Pons (tissue), 1 donor: ENCODE measurements around the gene FZR1.
"Not testable (repeated sequence)": the region's sequence is repeated elsewhere in the genome, so short reads cannot be mapped to it uniquely, and the experiment has no call there.

Experiments
- DNase-seq: peaks from one replicate; pipeline ENCODE4 v3.0.0-alpha.2; 2016; ENCODE audit warnings: low spot score

FZR1 gene

DNA sequence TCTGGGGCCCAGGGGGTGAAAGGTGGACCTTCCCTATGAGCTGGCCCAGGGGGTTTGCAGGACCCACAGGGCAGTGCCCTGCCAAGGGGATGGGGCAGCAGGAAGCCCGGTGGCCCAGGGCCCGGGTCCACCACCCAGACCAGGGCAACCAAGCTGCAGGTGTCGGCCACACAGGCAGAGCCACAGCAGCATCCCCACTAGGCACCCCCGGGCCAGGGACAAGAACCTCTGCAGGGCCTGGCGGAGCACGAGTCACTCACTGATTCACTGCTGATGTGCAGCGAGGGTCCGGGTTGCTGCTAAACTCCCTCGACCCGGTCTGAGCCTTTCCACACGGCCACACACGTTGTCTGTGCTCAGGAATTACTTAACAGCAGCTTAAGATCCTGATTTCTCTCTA, 8.8 kb downstream of the FZR1 start:
- no peak for DNase-seq

DNA sequence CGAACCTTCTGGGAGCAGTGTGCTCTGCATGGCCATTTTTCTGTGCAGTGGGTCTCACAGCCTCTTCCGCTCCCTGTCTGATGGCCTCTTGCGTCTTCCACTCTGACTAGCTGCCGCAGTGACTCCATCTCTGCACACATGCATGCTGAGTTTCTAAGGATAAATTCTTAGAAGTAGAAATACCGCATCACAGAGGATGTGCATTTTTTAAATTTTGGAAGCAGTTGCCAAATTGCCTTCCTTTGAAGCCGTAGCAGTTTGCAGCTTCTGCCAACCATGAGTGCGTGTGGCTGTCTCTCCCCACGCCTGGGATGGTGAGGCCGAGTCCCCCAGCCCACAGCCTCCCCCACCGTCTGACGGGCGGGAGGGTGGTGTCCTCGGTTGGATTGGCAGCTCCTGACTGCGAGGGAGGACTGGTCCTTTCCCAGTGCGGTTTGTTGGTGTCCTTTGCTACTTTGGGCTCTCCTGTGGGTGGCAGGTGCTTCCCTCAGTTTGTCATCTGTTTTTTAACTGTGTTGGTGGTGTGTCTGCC, 9.8 kb downstream of the FZR1 start:
- no peak for DNase-seq

DNA sequence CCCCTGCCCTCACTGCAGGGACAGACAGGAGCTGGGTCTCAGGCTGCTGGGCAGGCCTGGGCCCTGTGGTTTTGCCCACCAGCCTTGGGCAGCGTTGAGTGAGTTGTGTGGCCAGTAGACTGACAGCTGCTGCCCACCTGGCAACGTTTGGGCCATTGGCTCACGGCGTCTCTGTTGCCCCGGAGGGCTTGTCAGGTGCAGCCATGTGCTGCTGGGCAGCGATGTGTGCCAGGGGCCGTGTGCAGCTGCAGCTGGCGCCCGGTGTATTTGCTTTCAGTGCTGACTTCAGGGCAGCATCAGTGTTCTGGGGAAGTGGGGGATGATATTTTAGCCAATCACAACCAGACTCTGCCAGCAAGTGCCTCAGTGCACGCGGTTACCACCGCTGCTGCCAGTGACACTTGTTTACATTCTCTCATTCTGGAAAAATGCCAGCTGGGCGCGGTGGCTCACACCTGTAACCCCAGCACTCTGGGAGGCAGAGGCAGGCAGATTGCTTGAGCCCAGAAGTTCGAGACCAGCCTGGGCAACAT, 10.6 kb downstream of the FZR1 start:
- no peak for DNase-seq

DNA sequence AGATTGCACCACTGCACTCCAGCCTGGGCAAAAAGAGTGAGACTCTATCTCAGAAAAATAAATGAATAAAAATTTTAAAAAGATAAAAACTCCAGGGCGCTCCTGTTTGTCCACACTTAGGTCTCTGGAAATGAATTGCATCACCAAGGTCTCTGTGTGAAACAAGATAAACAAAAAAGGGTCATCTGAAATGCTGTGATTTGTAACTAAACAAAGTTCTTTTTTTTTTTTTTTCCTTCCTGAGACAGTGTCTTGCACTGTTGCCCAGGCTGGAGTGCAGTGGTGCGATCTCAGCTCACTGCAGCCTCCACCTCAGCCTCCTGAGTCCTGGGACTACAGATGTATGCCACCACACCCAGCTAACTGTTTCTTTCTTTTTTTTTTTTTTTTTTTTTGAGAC, 11.5 kb downstream of the FZR1 start:
- DNase-seq = no peak

DNA sequence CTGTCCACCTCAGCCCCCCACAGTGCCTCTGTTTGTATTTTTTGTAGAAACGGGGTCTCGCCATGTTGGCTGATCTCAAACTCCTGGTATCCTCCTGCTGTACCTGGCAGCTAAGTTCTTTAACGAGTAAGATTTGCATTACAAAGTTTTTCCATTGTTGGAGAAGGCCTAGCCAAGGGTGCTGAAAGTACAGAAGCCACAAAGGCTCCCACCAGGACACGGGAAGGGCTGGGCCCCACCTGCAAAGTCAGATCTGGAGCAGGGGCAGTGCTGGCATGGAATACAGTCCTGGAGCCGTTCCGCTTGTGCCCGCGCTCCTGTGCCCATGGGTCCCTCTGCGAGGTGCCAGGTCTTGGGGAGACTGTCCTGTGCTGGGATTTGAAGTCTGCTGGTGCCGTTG, 12.1 kb downstream of the FZR1 start:
- DNase-seq = no peak

DNA sequence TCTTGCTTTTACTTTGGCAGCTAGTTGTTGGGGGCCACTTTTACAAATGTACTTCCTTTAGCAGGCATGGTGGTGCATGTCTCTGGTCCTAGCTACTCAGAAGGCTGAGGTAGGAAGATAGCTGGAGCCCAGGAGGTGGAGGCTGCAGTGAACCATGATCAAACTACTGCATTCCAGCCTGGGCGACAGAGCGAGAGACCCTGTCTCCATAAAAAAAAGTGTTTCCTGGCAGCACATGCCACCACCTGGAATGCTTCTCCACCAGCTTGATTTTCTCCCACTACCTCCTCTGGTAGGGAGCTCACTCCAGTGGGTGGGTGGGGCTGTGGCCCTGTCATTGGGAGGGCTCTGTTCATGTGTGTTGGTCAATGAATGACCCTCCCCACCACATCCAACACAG, 12.5 kb downstream of the FZR1 start:
- no peak for DNase-seq

DNA sequence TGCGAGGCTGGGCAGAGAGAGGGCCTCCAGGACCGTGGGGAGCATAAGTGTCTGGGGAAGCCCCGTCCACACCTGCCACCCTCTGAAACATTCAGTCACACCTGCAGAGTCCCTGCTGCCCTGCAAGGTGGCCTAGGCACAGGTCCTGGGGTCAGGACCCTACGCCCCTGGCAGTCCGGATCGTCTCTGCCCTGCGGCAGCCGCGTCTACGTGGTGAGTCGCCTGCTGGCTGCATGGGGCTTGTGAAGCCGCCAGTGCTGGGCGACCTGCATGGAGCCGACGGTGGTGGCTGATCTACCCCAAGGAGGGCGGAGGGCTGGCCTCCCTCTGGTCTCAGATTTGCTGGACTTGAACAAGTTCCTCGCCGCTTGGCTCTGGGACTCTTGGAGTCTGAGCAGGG, 13.0 kb downstream of the FZR1 start:
- DNase-seq = no peak

GRCh38 chr19:3520166-3521103, 14.3 kb downstream of the FZR1 start:
- no peak for DNase-seq

DNA sequence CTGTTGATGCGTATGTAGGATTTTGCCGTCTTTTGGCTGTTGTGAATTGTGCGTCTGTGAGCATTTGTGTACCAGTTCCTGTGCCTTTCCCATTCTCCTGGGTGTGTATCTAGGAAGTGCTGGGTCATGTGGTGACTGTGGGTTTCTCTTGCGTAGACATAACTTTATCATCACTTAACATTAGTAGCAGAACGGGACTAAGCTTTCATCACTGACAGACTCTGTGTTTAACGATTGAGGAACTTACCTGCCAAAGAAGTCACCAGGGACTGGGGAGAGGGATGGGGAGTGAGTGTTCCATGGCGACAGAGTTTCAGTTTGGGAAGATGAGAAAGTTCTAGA, 15.0 kb downstream of the FZR1 start:
- no peak for DNase-seq

- DNase-seq = no peak
These were observed 16.6 kb downstream of the FZR1 start for GRCh38 chr19:3522421-3523360.

- DNase-seq = no peak
These were observed 17.4 kb downstream of the FZR1 start for GRCh38 chr19:3523361-3524077.

- DNase-seq = no peak
These were observed 18.1 kb downstream of the FZR1 start for GRCh38 chr19:3524078-3524842.

DNA sequence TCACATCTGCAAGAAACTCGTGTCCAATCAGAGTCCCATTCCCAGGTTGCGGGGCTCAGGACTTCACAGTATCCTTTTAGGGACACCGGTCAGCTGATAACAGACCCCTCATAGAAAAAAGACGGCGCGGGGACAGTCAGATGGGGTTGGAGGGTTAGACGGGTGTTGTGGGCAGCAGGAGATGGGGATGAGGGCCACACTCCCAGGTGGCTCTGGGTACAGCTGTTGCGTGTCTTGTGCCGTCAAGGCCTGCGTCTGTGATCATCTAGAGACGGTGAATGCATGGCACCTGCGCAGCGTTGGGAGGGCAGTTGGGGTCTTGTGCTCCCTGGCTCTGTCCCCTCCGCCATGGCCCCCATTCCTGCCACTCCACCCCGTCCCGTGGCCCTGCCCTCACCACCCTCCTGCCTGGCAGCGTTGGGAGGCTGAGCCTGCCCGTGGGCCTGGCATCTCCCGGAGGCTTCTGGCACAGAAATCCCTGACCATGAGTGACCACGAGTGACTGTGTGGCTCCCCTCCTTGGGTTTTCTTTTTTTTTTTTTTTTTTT, 18.9 kb downstream of the FZR1 start:
- no peak for DNase-seq

GRCh38 chr19:3526507-3527237, 20.6 kb downstream of the FZR1 start:
- no peak for DNase-seq

DNA sequence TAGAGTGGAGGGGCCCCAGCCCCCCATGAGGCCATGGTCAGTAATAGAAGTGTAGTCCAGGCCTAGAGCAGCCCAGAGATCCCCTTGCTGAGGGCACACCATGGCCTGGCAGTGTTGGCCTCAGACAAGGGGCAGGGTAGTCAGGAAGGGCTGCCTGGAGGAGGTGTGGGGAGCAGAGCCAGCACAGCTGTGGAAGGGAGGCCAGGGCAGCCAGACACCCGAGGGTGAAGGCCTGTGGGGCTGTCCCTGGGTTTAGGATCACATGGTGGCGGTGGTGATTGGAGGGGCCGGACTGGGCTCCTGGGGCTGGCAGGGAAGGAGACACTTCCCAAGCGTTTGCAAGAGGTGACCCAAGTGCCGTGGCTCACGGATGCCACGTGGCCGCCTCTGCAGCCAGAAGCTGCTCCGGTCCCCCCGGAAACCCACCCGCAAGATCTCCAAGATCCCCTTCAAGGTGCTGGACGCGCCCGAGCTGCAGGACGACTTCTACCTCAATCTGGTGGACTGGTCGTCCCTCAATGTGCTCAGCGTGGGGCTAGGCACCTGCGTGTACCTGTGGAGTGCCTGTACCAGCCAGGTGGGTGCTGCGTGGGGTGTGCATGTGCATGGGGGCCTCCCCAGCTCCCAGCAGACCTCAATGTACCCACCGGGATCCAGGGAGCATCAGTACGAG, 21.3 kb downstream of the FZR1 start:
- DNase-seq = no peak

DNA sequence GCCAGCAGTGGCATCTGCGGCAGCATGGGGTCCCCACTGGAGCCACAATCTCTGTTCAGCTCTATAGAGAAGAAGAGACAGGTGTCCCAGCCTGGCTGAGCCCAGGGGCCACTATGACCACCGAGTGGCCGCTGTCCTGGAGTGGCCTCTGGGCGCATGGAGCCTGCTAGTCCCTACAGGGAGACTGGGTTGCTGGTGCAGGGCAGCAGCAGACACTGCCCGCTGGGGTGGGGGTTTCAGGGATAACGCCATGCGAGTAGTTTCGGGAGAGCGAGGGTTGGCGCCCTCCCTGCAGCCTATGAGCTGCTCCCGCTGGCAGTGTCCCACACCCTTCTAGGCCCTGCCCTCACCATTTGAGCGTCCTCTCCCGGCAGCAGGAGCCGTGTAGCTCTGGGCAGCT, 22.0 kb downstream of the FZR1 start:
- no peak for DNase-seq

DNA sequence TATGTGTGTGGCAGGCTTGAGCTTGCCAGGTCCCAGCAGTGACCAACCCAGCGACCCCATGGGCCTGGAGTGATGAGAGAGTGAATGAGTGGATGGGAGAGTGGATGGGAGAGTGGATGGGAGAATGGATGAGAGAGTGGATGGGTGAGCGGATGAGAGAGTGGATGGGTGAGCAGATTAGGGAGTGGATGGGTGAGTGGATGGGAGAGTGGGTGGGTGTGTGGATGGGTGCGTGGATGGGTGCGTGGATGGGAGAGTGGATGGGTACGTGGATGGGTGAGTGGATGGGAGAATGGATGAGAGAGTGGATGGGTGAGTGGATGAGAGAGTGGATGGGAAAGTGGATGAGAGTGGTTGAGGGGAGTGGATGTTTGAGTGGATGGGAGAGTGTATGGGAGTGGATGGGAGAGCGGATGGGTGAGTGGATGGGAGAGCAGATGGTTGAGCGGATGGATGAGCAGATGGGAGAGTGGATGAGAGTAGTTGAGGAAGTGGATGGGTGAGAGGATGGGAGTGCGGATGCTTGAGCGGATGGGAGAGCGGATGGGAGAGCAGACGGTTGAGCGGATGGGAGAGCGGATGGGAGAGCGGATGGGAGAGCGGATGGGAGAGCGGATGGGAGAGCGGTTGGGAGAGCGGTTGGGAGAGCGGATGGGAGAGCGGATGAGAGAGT, 22.6 kb downstream of the FZR1 start:
- no peak for DNase-seq

DNA sequence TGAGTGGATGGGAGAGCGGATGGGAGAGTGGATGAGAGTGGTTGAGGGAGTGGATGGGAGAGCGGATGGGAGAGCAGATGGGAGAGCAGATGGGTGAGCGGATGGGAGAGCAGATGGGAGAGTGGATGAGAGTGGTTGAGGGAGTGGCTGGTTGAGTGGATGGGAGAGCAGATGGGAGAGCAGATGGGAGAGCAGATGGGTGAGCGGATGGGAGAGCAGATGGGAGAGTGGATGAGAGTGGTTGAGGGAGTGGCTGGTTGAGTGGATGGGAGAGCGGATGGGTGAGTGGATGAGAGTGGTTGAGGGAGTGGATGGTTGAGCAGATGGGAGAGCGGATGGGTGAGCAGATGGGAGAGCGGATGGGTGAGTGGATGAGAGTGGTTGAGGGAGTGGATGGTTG, 23.2 kb downstream of the FZR1 start:
- DNase-seq = not testable (repeated sequence)

DNA sequence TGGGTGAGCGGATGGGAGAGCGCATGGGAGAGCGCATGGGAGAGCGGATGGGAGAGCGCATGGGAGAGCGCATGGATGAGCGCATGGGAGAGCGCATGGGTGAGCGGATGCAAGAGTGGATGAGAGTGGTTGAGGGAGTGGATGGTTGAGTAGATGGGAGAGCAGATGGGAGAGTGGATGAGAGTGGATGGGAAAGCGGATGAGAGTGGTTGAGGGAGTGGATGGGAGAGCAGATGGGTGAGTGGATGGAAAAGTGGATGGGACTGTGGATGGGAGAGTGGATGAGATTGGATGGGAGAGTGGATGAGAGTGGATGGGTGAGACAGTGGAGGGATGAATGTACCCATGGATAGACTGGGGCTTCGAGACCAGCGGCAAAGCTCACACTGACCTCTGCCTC, 24.3 kb downstream of the FZR1 start:
- DNase-seq = no peak
